HG03565 (cell line): ENCODE measurements around the gene TP63.

Experiments
- ATAC-seq: cut with Tn5 transposase; IDR thresholded peaks from one replicate; pipeline ENCODE4 v1.9.1; 2021; ENCODE audit warnings: mild to moderate bottlenecking, moderate library complexity; ENCODE audit not compliant: unreplicated experiment

The TP63 gene

GRCh38 chr3:189680723-189681122, 49.5 kb downstream of the TP63 start:
- ATAC-seq, result no peak

DNA sequence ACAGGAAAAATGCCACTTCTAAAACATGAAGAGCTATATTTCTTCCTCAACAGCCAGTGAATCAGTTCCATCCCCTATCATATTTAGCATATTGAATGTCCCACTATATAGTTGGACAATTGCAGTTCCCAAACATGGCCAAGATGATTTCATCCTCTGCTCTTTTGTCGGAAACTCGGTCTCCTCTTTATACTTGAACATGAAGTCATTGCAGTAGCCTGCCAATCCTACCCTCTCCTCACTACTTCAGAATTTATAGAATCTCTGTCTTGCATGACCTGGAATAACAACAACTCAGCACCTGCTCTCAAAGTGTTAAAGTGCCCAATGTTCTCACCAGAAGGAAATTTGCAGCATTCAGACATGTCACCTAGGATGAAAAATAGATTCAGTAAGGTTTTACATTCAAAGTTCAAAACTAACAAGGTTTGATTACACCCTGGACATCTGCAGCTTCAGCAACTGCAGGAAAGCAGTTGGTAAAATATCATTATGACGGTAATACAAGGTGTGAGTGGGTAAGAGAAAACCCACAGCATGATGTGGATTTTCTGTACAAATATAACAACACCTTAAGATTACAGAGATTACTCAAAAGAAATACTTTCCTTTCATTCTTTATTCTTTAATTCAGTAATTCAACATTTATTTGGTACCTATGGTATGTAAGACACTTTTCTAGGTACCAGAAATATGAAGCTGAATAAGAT, 52.5 kb downstream of the TP63 start:
- ATAC-seq, result no peak

DNA sequence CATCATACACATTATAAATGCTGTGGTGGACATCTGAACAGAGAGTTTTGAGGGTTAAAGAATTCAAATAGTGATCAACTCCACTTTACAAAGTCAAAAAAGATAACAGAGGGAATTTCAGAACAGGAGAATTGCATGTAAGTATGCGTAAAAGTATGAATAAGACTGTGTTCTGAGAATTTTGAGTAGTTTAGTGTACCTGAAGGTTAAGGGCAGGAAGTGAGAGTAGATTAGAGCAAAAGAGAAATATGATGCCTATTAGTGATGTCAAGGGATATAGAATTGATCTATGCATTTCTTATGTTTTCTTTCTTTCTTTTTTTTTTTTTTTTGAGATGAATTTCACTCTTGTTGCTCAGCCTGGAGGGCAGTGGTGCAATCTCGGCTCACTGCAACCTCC, 53.1 kb downstream of the TP63 start:
- no peak for ATAC-seq

DNA sequence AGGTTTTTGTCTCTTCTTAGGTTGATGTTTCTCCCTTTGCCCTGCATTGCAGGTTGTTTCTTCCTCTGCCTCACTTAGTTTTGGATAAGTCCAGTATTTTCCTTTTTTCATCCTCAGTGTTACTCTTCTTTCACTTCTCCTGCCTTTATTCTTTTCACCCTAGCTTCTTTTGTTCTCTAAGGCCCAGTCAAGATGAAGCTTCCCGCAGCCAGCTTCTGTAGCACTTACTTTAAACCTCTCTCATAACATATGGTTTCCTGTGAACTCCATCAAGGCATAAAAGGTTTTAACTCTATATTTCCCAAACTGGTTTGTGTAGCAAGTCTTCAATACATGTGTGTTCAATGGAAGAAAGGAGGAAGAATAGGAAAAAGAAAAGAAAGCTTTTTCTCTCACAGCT, 54.1 kb downstream of the TP63 start:
- no peak for ATAC-seq

DNA sequence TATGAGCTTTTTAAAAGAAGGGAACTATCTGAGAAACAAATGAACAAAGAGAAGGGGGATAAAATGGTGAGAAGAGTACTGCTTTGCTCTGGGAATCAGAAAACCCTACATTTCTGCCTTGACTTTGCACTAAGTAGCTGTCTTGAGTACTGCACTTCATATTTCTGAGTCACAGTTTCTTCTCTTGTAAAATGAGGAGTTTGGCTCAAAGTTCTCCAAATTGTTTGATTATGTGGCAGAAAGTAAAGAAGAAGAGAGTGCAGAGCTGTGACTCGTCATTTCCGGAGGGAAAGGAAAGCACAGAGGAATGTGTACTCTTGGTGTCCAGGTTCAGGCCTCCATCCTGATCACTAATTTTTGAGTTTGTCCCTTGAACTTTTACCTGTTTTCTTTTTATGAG, 54.7 kb downstream of the TP63 start:
- ATAC-seq, result no peak

- no peak for ATAC-seq
Observed at GRCh38 chr3:189687475-189687874, 56.3 kb downstream of the TP63 start.

- no peak for ATAC-seq
Observed at GRCh38 chr3:189688262-189688661, 57.1 kb downstream of the TP63 start.

DNA sequence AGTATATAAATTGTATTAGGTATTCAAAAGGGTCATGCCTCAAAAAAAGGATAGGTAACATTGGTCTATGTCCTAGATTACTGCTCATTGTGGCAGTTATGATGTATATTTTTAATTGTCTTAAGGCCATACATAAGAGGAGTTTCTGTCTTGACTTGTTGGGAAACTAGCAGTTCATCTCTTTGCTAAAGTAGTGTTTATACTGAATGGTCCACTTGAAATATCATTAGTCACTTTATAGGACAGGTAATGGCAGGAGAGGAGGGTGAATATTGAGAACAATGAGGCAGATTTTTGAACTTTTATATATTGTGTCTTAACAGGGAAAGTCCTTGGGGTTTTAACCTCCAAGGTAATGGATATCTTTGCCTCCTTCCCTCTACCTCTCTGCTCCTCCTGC, 58.4 kb downstream of the TP63 start:
- no peak for ATAC-seq

GRCh38 chr3:189690237-189690636, 59.0 kb downstream of the TP63 start:
- no peak for ATAC-seq

GRCh38 chr3:189690672-189691071, 59.5 kb downstream of the TP63 start:
- ATAC-seq, result no peak

DNA sequence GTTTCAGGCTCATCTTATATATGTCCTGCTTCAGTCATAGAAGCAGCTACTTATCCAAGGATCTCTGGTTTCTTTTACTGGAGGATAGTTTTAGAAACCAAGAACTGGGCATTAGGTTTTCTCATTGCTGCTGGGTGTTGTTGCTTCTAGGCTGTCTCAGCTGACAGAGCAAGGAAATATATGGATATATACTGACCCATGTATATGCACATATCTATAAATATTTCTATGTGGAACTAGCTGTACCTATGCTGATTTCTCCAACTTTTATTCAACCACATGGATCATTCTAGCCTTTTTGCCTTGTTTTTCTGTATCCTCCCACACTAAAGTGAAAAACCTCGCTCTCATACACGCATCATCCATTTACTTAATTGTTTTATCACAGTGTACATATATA, 64.2 kb downstream of the TP63 start:
- no peak for ATAC-seq

- no peak for ATAC-seq
Observed at GRCh38 chr3:189698811-189699210, 67.6 kb downstream of the TP63 start.

DNA sequence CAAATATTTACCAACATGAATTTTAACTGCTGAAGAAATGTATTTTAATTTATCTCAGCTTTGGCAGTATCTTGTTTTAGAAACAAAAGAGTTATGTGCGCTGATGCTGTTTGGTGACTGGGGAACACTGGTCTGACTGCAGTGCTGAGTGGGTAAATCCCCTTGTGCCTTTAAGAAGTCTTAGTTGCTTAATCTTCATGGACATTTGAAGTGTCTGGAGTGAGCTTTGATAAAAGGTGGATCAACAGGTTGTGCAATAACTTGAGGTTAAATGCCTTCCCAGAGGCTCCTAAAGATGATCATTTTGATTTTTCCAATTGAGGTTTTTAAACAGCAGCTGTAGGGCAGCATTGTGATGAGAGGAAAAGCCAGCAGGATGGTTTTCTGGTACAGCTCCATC, 68.7 kb downstream of the TP63 start:
- ATAC-seq, result no peak

- no peak for ATAC-seq
Observed at GRCh38 chr3:189702066-189702646, 71.0 kb downstream of the TP63 start.

- ATAC-seq, result no peak
Observed at GRCh38 chr3:189703865-189704264, 72.7 kb downstream of the TP63 start.

- no peak for ATAC-seq
Observed at GRCh38 chr3:189708375-189708774, 77.2 kb downstream of the TP63 start.

- no peak for ATAC-seq
Observed at GRCh38 chr3:189710620-189711402, 79.6 kb downstream of the TP63 start.

GRCh38 chr3:189712906-189713483, 81.8 kb downstream of the TP63 start:
- ATAC-seq, result no peak

DNA sequence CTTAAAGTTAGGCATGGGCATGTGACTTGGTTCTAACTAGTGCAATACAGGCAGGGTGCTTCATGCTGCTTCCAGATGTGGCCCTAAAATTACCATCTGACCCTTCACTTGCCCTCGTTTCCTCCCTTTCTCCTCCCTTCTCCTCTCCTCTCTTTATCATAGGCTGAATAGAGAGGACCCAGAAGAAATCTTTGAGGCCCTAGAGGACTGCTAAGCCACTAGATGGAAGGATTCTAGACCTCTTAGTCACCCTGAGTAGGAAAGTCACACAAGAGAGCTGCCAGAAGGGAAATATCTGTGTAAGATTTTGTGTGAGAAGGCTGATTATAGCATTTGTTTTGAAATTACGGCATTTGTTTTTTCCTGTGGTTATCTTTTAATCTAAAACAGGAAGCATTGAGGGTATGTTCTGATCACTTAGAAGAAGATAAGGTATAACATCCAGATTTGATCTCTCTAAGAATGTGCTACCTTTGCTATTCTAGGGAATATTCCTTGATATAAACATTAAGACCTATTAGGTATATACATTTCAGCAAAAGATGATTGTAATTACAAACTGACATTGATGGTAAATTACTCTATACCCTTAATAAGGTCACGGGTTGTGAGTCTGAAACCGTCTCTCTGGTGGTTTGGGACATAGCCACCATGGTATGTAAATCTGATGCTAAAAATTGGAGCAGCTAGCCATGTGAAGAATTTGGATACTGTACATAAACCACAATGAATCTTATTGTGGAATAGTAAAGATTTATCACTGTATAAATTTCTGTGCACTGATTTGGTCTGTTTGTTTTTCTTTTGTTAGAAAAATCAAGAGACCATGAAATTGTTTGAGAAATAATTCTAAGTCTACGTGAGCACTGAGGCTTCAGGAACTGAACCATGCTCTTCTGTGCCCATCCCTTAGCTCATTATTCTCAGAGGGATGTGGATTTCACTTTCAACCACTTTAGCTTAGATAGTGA, 84.1 kb downstream of the TP63 start:
- ATAC-seq, result peak; percentile 43

GRCh38 chr3:189718215-189718614, 87.0 kb downstream of the TP63 start:
- ATAC-seq, result no peak
